ENCODE data around the gene SPINK9.
"Not testable (repeated sequence)": the region's sequence is repeated elsewhere in the genome, so short reads cannot be mapped to it uniquely, and the experiment has no call there.

SPINK9 gene

DNA sequence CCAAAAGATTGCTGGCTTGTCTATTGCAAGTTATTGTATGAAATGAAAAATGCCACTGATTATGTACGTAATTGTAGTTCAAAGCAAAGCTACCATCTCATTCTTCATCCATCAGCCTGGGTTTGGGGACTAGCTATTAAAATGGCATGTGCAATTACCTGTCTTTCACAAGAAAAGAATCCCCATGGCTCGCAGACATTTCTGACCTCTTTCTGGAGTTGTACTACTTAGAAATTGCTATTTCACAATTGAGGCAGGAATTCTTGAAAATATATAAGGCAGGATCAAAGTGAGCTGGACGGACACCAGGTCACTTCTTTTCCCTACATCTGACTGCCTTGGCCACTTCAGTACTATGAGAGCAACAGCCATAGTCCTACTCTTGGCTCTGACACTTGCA lies at the start of gene SPINK9:
SPINK9 (plus strand) TSS at position 301 of the 400 bp plus-strand sequence; CDS start at position 356, 55 bp downstream.
- no peak for DNase-seq

GRCh38 chr5:148290271-148291195 lies 44.8 kb upstream of the SPINK9 start:
- peak; percentile 4 for DNase-seq

- no peak for DNase-seq
These were observed 37.6 kb upstream of the SPINK9 start for GRCh38 chr5:148297731-148298130.

GRCh38 chr5:148306446-148306845 lies 28.9 kb upstream of the SPINK9 start:
- DNase-seq = no peak

DNA sequence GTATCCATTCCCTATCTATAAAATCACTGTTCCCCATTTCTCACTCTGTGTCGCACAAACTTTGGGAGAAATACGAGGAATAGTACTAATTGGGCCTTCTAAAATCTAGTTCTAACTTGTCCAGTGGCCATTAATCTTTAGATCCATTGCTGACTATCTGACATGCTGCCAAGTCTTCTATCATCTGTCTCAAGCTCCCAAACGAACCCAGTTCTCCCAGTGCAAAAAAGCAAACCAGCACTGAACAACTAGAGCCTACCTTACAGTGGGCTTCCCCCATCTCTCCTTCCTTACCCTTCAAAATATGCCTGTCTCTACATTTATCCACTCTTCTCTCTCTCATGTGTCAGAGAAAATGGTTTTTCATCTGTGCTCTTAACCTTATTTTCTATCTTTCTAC lies 26.3 kb upstream of the SPINK9 start:
- DNase-seq = no peak

GRCh38 chr5:148309746-148310145 lies 25.6 kb upstream of the SPINK9 start:
- no peak for DNase-seq

DNA sequence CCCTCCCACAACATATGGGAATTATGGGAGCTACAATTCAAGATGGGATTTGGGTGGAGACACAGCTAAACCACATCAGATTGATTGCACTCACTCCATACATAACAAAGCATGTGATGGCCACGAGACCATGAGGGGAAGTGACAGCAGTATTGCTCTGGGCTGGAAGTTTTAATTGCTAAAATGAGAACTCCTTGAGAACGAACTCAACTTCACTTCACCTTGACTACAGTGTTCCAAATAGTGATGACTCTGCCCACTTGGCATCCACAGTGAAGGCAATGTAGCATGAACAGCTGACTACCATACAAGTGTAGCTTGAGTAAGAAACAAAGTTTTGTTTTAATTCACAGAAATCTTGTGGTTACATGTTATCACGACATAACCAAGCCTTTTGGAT lies 23.9 kb upstream of the SPINK9 start:
- DNase-seq = no peak

DNA sequence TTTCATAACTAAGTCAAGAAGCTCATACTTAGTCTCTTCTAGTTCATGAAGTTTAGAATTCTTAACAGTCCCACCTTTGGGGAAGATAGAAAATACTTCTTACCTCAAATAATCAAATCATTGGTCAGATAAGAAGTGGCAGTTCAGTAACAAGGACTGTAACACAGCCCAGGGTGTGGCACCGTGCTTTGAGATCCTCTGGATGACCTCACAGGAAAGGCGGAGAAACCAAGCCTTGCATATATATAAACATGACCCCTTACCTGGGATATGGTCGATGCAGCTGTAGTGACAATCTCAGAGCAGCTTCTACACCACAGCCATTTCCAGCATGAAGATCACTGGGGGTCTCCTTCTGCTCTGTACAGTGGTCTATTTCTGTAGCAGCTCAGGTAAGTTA lies 23.2 kb upstream of the SPINK9 start, which contains the start of gene SPINK7:
SPINK7 (plus strand) TSS at position 271 of the 400 bp plus-strand sequence; CDS start at position 332, 61 bp downstream.
- no peak for DNase-seq

DNA sequence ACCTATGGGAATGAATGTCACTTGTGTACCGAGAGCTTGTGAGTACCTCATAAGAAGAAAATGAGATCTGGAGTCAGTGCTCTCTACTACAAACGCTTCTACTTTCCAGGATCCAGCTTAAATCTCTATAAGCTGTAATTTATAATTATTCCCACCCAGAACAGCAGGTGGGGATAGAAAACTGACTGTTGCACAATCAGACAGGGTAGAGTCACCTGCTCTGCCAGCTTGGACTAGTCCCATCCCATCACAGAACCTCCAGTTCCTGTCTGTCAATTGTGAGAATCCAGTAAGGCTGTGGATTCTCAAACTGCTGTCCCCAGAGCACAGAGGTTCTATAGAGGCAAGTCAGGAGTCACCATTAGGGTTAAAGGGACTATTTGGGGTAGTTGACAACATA lies 21.2 kb upstream of the SPINK9 start:
- DNase-seq = no peak

DNA sequence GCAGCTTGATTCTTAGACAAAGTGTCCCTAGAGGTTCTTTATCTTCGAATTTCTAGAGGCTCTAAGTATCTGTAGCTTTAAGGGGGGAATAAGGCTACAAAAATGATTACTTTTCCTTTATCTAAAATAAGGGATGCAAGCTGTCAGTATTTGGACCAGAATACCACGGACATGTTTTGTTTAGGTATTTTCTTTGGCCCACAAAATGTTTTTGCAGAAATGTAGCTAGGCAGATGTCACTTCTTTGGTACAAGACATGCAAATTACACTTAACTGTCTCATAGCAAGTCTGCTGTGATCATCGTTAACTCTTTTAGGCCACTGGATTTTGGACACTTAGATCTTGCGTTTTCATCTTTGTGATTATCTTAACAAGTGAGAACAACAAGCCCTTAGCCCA lies 20.6 kb upstream of the SPINK9 start:
- no peak for DNase-seq

DNA sequence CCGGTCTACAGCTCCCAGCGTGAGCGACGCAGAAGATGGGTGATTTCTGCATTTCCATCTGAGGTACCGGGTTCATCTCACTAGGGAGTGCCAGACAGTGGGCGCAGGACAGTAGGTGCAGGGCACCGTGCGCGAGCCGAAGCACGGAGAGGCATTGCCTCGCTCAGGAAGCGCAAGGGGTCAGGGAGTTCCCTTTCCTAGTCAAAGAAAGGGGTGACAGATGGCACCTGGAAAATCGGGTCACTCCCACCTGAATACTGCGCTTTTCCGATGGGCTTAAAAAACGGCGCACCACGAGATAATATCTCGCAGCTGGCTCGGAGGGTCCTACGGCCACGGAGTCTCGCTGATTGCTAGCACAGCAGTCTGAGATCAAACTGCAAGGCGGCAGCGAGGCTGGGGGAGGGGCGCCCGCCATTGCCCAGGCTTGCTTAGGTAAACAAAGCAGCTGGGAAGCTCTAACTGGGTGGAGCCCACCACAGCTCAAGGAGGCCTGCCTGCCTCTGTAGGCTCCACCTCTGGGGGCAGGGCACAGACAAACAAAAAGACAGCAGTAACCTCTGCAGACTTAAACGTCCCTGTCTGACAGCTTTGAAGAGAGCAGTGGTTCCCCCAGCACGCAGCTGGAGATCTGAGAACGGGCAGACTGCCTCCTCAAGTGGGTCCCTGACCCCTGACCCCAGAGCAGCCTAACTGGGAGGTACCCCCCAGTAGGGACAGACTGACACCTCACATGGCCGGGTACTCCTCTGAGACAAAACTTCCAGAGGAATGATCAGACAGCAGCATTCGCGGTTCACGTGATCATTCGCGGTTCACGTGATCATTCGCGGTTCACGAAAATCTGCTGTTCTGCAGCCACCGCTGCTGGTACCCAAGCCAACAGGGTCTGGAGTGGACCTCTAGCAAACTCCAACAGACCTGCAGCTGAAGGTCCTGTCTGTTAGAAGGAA lies 15.1 kb upstream of the SPINK9 start:
- not testable (repeated sequence) for DNase-seq

GRCh38 chr5:148333262-148333849 lies 2.0 kb upstream of the SPINK9 start:
- DNase-seq = no peak

DNA sequence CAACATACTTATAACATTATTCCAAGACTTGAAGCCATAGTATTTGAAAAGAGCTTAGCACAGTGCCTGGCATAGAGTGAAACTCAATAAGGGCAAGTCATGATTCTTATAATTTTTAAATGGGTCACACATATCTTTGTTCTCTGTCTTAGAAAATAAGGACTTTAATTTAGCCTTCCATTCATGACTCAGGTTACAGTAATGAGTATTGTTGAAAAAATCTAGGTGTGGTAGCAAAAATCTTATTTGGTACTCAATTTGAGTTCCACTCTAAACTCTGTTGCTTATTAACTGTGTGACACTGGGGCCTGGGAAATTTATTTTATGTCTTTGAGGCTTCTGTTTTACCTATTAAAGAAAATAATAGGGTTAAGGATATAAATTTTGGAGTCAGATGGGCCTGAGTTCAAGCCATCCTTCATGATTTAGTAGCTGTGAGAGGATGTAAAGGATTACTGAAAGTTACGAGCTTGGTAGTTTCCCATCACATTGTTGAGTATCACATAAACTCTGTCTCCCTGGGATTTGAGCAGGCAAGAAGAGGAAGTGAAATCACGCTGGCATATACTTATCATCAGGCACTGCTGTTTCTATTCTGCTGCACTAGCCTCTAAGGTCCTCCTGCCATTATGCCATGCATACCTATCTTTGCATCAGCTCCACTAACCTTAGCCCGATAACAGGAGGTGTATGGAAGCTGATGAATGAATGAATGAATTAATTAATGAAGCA lies 1.5 kb downstream of the SPINK9 start:
- no peak for DNase-seq

DNA sequence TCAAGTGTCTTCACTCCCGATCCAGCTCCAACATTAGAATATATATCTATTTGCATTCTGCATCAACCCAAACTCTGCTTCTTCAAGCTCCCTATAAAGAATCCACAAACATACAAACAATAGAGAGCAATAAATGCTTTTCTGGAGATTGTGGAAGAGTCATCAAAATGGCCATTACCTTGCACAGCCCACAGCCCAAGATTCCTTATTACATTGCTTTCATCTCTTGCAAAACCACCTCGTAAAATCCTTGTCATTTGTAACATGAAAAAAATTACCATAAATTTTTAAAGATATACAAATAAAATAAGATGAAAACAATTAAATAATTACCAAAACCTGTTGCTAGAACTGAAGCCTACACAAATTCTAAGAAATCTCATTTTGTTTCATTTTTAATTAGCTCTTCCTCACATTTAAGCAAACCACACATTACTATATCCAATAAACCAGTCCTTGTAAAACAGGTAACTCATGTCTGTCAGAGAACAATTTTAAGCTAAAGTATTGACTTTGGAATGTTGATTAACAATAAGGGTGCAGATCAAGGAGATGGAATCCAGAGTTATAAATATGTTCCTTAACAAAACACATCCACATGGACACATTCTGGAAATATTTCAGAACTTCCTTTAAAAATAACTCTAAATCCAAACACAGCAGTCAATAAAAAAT lies 7.1 kb downstream of the SPINK9 start:
- no peak for DNase-seq

DNA sequence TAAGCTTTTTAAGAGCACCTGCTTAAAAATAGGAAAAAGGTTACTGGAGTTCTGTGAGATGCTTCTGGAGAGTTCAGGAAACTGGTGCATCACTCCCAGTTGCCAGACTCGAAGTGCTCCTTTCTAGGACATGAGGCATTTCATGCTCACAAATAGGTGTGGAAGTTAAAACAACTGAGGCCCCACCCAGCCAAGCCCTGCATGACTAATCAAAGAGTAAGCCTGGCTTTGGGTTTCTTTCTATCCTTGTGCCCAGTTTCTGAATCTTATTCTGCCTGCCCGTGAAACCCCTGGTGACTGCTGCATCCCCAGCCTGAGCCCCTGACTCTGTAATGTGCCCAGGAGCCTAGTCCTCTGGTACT lies 7.7 kb downstream of the SPINK9 start:
- DNase-seq = no peak

GRCh38 chr5:148343603-148344487 lies 8.5 kb downstream of the SPINK9 start:
- no peak for DNase-seq

GRCh38 chr5:148347706-148348105 lies 12.3 kb downstream of the SPINK9 start:
- DNase-seq = no peak

DNA sequence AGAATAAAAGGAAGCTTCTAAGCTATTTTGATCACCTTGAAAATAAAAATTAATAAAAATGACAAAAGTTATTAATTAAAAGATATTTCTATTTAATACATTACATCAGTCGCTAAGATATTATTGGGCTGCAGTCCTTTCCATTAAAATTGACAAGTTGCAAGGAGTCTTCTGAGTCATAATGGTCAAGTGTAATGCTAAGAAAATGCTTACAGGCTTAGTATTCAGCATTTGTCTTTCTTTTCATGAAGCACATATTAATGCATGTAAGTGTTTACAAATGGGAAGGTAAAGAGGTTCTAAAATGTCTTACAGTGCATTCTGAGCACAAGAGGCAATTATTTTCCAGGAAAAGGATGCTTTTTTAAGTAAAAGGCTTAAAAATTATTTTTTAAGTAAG lies 17.3 kb downstream of the SPINK9 start:
- DNase-seq = no peak

DNA sequence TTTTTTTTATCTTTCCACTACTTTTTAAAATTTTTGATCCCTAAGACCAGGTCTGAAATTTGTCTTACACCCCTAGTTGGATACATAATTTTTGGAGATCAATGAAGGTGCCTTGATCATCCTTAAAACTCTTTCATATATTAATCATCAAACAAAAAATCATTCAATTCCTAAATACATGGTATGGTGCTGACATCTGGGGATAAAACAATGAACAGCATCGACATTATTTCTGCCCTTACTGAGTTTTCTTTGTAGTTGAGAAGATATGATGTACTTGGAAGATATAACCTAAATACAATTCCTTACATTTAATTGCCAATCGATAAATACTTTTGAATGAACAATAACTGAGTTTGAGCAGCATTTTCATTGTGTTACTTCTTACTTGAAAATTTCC lies 18.3 kb downstream of the SPINK9 start:
- DNase-seq = no peak

- no peak for DNase-seq
These were observed 29.0 kb downstream of the SPINK9 start for GRCh38 chr5:148364343-148364742.

DNA sequence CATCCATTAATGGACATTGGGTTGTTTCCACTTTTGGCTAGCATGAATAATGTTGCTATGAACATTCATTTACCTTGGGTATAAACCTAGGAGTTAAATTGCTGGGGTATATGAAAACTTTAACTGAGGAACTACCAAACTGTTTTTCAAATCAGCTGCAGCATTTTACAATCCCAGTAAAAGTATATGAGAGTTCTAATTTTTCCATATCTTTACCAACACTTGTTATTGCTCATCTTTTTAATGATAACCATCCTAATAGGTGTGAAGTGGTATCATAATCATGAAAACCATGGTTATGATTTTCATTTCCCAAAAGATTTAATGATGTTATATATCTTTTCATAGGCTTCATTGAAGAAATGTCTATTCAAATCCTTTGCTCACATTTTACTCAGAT lies 32.9 kb downstream of the SPINK9 start:
- no peak for DNase-seq

Measured in DMS 273 treated with DMSO at 0.1 percent for 48 hours (cell line).